RWPE2 (cell line): Measurements from ENCODE around the gene SLC39A13.

Experiments used
- ATAC-seq: fragments of 200-7000 bp; cut with Tn5 transposase; 3 replicates; pipeline ENCODE4 v1.9.1; 2021; ENCODE audit warnings: low read depth
- DNase-seq: peaks from one replicate; pipeline ENCODE4 v3.0.0-alpha.2; 2020; ENCODE audit warnings: low spot score
- H3K27ac ChIP-seq: fragments of 450-650 bp; 2 replicates; pipeline ENCODE4 v1.5.1; 2017; ENCODE audit warnings: mild to moderate bottlenecking; ENCODE audit not compliant: poor library complexity, severe bottlenecking
- H3K27me3 ChIP-seq: fragments of 250-450 bp; sonication (Bioruptor Pico); 2 replicates; pipeline ENCODE4 v1.5.1; 2021; ENCODE audit warnings: mild to moderate bottlenecking, moderate library complexity; ENCODE audit not compliant: insufficient read depth, poor library complexity, severe bottlenecking
- H3K36me3 ChIP-seq: fragments of 250-450 bp; sonication (Bioruptor Pico); 2 replicates; pipeline ENCODE4 v1.5.1; 2020; ENCODE audit warnings: low read depth, mild to moderate bottlenecking, moderate library complexity
- H3K4me1 ChIP-seq: fragments of 250-450 bp; sonication (Bioruptor Pico); 2 replicates; pipeline ENCODE4 v1.5.1; 2021; ENCODE audit warnings: mild to moderate bottlenecking, moderate library complexity; ENCODE audit not compliant: insufficient read depth, poor library complexity, severe bottlenecking
- H3K4me3 ChIP-seq: fragments of 250-450 bp; sonication (Bioruptor Pico); 2 replicates; pipeline ENCODE4 v1.5.1; 2021; ENCODE audit warnings: mild to moderate bottlenecking, moderate library complexity; ENCODE audit not compliant: severe bottlenecking
- H3K9me3 ChIP-seq: fragments of 250-450 bp; sonication (Bioruptor Pico); 2 replicates; pipeline ENCODE4 v1.5.1; 2021; ENCODE audit warnings: mild to moderate bottlenecking, moderate library complexity; ENCODE audit not compliant: severe bottlenecking
- TF ChIP-seq, protein P1 (sequence below): fragments of 450-650 bp; IDR thresholded peaks from one replicate; pipeline ENCODE4 v1.5.1; 2017; ENCODE audit warnings: mild to moderate bottlenecking, moderate library complexity; ENCODE audit not compliant: poor library complexity, severe bottlenecking

Gene SLC39A13

DNA sequence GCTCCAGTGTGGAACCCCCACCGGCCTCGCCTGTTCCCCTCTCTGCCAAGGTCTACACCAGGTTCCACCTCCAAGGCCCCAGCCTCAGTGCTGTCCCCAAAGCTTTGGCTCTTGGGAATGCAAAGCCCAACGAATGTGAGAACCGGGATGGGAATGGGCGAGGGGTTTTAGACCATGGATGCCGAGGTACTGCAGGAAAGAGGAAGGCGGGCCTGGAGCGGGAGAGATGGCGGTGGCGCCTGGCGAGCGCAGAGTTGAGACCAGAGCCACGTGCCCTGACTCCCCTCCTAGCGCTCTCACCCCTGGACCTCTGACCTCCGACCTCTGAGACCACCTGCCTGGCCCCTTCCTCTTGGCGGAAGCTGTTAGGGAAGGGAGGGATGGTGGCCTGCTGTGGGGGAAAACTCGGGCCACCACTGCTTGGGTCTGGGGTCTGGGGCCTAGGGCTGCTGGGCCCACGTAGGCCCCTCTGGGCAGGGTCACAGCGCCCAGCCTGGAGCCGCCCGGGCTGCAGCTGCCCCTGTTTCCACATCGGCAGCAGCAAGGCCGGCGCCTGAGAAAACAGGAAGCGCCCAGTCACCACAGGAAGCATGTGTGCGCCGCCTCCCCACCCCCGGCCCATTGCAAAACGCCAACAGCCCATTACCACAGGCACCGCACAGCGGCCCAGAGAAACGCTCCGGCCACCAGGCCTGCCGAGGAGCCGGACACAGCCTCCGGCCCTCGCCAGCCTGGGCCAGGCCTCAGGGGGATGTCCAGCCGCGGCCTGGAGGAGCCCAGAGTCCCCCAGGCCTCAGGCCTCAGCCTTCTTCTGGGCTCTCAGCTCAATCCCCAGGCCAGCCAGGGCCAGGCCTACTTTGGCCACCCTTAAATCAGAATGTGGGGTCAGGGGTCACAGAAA is 13.8 kb upstream of the SLC39A13 start:
- no peaks in the 10 kb centered on the region for H3K36me3 ChIP-seq
- no peak overlapping the region for H3K4me3 ChIP-seq
- TF ChIP-seq, protein P1, sequence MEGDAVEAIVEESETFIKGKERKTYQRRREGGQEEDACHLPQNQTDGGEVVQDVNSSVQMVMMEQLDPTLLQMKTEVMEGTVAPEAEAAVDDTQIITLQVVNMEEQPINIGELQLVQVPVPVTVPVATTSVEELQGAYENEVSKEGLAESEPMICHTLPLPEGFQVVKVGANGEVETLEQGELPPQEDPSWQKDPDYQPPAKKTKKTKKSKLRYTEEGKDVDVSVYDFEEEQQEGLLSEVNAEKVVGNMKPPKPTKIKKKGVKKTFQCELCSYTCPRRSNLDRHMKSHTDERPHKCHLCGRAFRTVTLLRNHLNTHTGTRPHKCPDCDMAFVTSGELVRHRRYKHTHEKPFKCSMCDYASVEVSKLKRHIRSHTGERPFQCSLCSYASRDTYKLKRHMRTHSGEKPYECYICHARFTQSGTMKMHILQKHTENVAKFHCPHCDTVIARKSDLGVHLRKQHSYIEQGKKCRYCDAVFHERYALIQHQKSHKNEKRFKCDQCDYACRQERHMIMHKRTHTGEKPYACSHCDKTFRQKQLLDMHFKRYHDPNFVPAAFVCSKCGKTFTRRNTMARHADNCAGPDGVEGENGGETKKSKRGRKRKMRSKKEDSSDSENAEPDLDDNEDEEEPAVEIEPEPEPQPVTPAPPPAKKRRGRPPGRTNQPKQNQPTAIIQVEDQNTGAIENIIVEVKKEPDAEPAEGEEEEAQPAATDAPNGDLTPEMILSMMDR, result no peak
- H3K9me3 ChIP-seq, result no peaks in the 10 kb centered on the region
- no peak for ATAC-seq
- no peaks in the 10 kb centered on the region for H3K4me1 ChIP-seq
- no peak overlapping the region for H3K27ac ChIP-seq
- H3K27me3 ChIP-seq, result no peaks in the 10 kb centered on the region
- no peak for DNase-seq

DNA sequence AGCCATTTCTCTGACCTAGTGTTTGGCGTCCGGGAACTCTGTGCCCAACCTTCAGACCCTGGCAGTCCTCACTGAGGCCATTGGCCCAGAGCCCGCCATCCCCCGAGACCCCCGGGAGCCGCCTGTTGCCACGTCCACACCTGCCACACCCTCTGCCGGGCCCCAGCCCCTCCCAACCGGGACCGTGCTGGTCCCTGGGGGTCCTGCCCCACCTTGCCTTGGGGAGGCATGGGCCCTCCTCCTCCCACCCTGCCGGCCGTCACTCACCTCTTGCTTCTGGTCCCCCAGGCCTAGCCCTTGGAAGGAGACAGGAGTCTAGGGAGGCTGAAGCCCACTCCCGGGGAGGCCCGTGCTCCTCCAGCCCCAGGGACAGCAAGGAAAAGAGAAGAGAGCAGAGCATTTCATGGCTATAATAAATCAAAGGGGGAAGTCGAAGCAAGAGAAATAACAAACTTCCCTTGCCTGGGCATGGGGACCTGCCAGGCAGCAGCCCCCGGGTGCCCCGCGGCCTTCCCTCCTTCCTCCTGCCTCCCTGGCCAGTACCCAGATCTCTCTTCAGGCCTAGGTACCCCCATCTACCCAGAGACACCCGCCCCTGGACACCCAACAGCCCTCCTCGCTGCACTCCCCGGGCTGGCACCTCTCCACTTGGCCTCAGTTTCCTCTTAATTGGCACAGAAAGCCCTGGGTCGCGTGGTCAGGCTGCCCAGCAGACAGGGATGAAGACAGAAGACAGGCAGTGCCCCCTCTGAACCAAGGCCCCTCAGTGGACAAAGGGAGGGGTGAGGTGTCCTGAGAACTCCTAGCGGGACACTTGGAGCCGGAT is 13.0 kb upstream of the SLC39A13 start:
- Histone ChIP-seq H3K27ac (no peak overlapping the region), H3K27me3 (no peaks in the 10 kb centered on the region), H3K4me3 (no peak overlapping the region), H3K4me1 (no peaks in the 10 kb centered on the region), H3K9me3 (no peaks in the 10 kb centered on the region), H3K36me3 (no peaks in the 10 kb centered on the region)
- DNase-seq (peak; percentile 55), ATAC-seq (no peak)
- TF ChIP-seq, protein P1, result no peak

DNA sequence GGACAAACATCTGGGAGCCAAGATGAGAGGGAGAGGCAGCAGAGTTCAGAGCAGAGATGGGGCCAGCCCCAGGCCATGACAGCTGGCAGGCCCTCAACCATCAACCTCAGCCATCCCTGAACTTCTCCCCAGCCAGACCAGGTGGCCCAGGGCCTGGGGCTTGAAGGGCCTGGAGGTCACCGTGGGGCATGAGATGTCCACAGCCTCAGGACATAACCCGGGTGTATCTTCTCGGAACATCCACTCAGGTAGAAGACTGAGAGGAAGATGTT is 12.4 kb upstream of the SLC39A13 start:
- H3K27me3 ChIP-seq, result no peaks in the 10 kb centered on the region
- no peak overlapping the region for H3K4me3 ChIP-seq
- no peaks in the 10 kb centered on the region for H3K4me1 ChIP-seq
- no peaks in the 10 kb centered on the region for H3K36me3 ChIP-seq
- DNase-seq, result no peak
- no peaks in the 10 kb centered on the region for H3K9me3 ChIP-seq
- no peak for ATAC-seq
- no peak overlapping the region for H3K27ac ChIP-seq
- TF ChIP-seq, protein P1, result no peak

DNA sequence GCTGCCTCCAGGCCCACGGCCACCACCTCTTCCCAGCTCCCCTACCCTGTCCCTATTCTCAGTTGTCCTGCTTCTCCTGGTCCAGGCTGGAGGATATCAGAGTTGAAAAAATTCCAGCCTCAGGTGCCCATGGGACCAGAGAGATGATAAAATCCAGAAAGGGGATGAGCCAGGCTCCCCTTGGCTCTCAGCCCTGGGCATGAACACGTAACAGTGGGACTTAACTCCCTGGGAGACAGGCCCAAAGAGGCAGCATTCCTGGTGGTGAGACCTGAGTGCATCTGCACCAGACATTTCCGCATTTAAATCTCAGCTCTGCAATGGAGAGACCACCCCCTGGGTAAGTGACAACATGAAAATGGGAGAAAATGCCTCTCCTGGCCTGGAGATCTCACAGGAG is 10.4 kb upstream of the SLC39A13 start:
- Histone ChIP-seq H3K4me1 (no peaks in the 10 kb centered on the region), H3K4me3 (no peak overlapping the region), H3K27ac (no peak overlapping the region), H3K36me3 (no peaks in the 10 kb centered on the region), H3K9me3 (no peaks in the 10 kb centered on the region), H3K27me3 (no peaks in the 10 kb centered on the region)
- DNase-seq (no peak), ATAC-seq (no peak)
- TF ChIP-seq, protein P1, result no peak

DNA sequence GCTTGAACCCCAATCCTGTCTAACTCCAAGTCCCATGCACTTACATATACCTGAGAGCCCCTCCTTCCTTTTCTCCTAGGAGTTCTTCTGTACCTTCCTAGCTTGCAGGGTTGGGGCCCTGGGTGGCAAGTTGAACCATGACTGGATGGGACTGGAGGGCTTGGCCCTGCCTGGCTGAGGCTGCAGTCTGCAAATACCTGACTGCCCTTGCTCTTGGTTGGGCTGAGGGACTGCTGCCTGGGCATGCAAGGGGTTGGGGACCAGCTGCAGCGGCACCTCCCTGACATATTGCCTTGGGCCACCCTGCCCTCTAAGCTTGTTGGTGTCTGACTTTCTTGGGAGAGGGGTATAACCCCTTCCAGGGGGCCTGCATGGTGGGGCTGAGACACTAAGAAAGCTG is 9.8 kb upstream of the SLC39A13 start:
- Histone ChIP-seq H3K27me3 (no peaks in the 10 kb centered on the region), H3K36me3 (no peaks in the 10 kb centered on the region), H3K4me3 (no peak overlapping the region), H3K4me1 (no peaks in the 10 kb centered on the region), H3K27ac (no peak overlapping the region), H3K9me3 (no peaks in the 10 kb centered on the region)
- DNase-seq, result no peak
- ATAC-seq, result no peak
- TF ChIP-seq, protein P1, result no peak
